GM18517 (cell line): Measurements from ENCODE around the gene HOXC11.

Source experiments
- ATAC-seq: cut with Tn5 transposase; IDR thresholded peaks from one replicate; pipeline ENCODE4 v1.9.1; 2021; ENCODE audit warnings: mild to moderate bottlenecking, moderate library complexity; ENCODE audit not compliant: unreplicated experiment

Gene HOXC11

GRCh38 chr12:53995378-53996239, 22.7 kb downstream of the HOXC11 start:
- ATAC-seq, result no peak

- ATAC-seq, result no peak
Measured at GRCh38 chr12:53996240-53997203, 23.6 kb downstream of the HOXC11 start.

GRCh38 chr12:53997204-53998109, 24.5 kb downstream of the HOXC11 start:
- no peak for ATAC-seq

- no peak for ATAC-seq
Measured at GRCh38 chr12:53998110-53998899, 25.4 kb downstream of the HOXC11 start.

GRCh38 chr12:53998900-53999236, 25.9 kb downstream of the HOXC11 start:
- ATAC-seq, result no peak

- ATAC-seq, result no peak
Measured at GRCh38 chr12:53999559-54000115, 26.7 kb downstream of the HOXC11 start.

GRCh38 chr12:54000116-54001114, 27.5 kb downstream of the HOXC11 start, which contains the start of gene HOXC9:
HOXC9 (plus strand) TSS chr12:54000161; CDS start chr12:54000189, 28 bp downstream.
- no peak for ATAC-seq

- ATAC-seq, result no peak
Measured at GRCh38 chr12:54001283-54002187, 28.6 kb downstream of the HOXC11 start.

- ATAC-seq, result no peak
Measured at GRCh38 chr12:54002278-54002914, 29.5 kb downstream of the HOXC11 start.

- no peak for ATAC-seq
Measured at GRCh38 chr12:54002915-54003389, 30.0 kb downstream of the HOXC11 start.

GRCh38 chr12:54003625-54004024, 30.7 kb downstream of the HOXC11 start:
- no peak for ATAC-seq

GRCh38 chr12:54004063-54004840, 31.3 kb downstream of the HOXC11 start:
- no peak for ATAC-seq

- ATAC-seq, result no peak
Measured at GRCh38 chr12:54004841-54005530, 32.1 kb downstream of the HOXC11 start.

GRCh38 chr12:54005531-54005852, 32.6 kb downstream of the HOXC11 start:
- no peak for ATAC-seq

GRCh38 chr12:54005853-54006558, 33.1 kb downstream of the HOXC11 start:
- ATAC-seq, result no peak
